Esophagus muscularis mucosa (tissue), 3 donors: ENCODE results near the gene TSPAN11.

Experiments used
- CTCF ChIP-seq, 3 experiments: fragments of 200-600 bp in 2 of 3; fragments of 450-650 bp in 1 of 3; sonication (generic) in 2 of 3; IDR thresholded peaks; one replicate each; pipeline ENCODE4 v1.5.1; 2017 to 2019; ENCODE audit warnings: antibody characterized with exemption in 3 of 3, mild to moderate bottlenecking in 2 of 3, moderate library complexity in 1 of 3
- POLR2A ChIP-seq: fragments of 450-650 bp; IDR thresholded peaks from one replicate; pipeline ENCODE4 v1.6.1; 2017; ENCODE audit warnings: antibody characterized with exemption, moderate library complexity, mild to moderate bottlenecking, low read depth
- POLR2AphosphoS5 ChIP-seq, 2 donors: sonication (generic); formaldehyde crosslinking; IDR thresholded peaks; one replicate each; pipeline ENCODE4 v1.6.1; 2017; ENCODE audit warnings: antibody characterized with exemption in 2 of 2

DNA sequence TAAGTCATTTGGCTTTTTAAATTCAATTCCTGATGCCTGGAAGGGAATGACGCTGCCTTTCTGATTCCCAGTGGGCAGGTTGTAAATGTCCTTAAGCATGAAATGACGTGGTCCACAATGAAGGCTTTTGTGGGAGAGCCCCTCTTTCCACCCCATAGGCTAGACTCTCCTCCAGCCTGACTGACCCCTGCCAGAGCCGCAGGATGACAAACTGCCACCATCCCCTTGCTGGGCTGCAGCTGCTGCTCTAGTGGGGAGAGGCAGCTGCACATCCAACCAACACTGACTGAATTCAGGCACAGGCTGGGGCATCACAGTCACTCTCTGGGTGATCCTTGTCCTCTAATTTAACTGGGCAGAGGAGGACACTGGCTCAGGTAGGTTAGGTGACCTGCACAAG is 6.3 kb downstream of the TSPAN11 start:
- TF ChIP-seq POLR2A (no peak), CTCF (IDR thresholded peaks at IDR 0.05) (no peak), POLR2AphosphoS5 (IDR thresholded peaks at IDR 0.05) (no peak)
